ENCODE results near the gene ENPP4.
"Not testable (repeated sequence)": the region's sequence is repeated elsewhere in the genome, so short reads cannot be mapped to it uniquely, and the experiment has no call there.

ENPP4 gene

GRCh38 chr6:46129629-46130511, at the start of gene ENPP4:
Gene ENPP4 (plus strand): TSS chr6:46129989. CDS start chr6:46139584, 9,595 bp downstream.
- DNase-seq: peak; percentile 74

- DNase-seq: no peak
Measured at GRCh38 chr6:46080111-46080510, 49.7 kb upstream of the ENPP4 start.

GRCh38 chr6:46085688-46086087, 44.1 kb upstream of the ENPP4 start:
- DNase-seq: not testable (repeated sequence)

GRCh38 chr6:46090115-46091079, 39.4 kb upstream of the ENPP4 start:
- DNase-seq: peak; percentile 24

GRCh38 chr6:46091080-46091478, 38.7 kb upstream of the ENPP4 start:
- DNase-seq: no peak

- DNase-seq: no peak
Measured at GRCh38 chr6:46095251-46095650, 34.5 kb upstream of the ENPP4 start.

GRCh38 chr6:46097366-46097765, 32.4 kb upstream of the ENPP4 start:
- DNase-seq: no peak

- no peak for DNase-seq
Measured at GRCh38 chr6:46098678-46099077, 31.1 kb upstream of the ENPP4 start.

GRCh38 chr6:46099952-46100351, 29.8 kb upstream of the ENPP4 start:
- DNase-seq: no peak

GRCh38 chr6:46102123-46102522, 27.7 kb upstream of the ENPP4 start:
- no peak for DNase-seq

- DNase-seq: no peak
Measured at GRCh38 chr6:46103441-46104115, 26.2 kb upstream of the ENPP4 start.

GRCh38 chr6:46104209-46104608, 25.6 kb upstream of the ENPP4 start:
- no peak for DNase-seq

- DNase-seq: no peak
Measured at GRCh38 chr6:46105568-46105967, 24.2 kb upstream of the ENPP4 start.

GRCh38 chr6:46113370-46113769, 16.4 kb upstream of the ENPP4 start:
- DNase-seq: no peak

- DNase-seq: no peak
Measured at GRCh38 chr6:46115634-46116033, 14.2 kb upstream of the ENPP4 start.

GRCh38 chr6:46116289-46116688, 13.5 kb upstream of the ENPP4 start:
- DNase-seq: no peak

- no peak for DNase-seq
Measured at GRCh38 chr6:46118157-46118556, 11.6 kb upstream of the ENPP4 start.

GRCh38 chr6:46118836-46119235, 11.0 kb upstream of the ENPP4 start:
- DNase-seq: no peak

- DNase-seq: not testable (repeated sequence)
Measured at GRCh38 chr6:46119679-46120078, 10.1 kb upstream of the ENPP4 start.

GRCh38 chr6:46128476-46128875, 1.3 kb upstream of the ENPP4 start:
- DNase-seq: no peak

- no peak for DNase-seq
Measured at GRCh38 chr6:46129291-46129628, 529 bp upstream of the ENPP4 start.

- DNase-seq: no peak
Measured at GRCh38 chr6:46130666-46131065, 877 bp downstream of the ENPP4 start.

- DNase-seq: not testable (repeated sequence)
Measured at GRCh38 chr6:46131291-46131690, 1.5 kb downstream of the ENPP4 start.

Data from 8988T (cell line).